ENCODE measurements around the gene A2ML1. TPM values are rescaled to one million over a fixed set of nuclear protein-coding genes. Genes with fewer than 3 reads are reported as not detected.

Gene A2ML1
- total and polyA plus RNA-seq, 2 of the 4 experiments (the other 2 are of a cell fraction), result not detected

DNA sequence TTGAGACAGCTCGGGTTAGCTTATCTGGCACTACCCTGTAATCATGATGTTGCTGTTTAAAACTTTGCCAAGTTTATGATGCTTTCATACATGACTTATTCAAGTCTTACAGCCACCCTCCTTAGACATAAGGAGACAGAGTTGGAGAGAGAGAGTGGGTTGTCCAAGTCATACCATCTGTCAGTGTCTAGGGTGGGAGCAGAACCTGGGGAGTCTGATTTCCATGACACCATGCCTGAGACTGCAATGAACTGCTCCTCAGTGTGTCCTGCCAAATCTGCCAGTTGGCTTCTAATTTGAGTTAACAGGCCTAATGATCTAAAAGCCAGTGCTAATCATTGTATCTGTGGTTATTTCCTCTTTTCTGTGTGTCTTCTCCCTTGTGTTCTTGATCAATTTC, 48.2 kb downstream of the A2ML1 start:
- Histone ChIP-seq H3K9me3 (ENCODE audit: control insufficient read depth, insufficient read depth, low read length) (no peaks in the 10 kb centered on the region), H3K4me2 (ENCODE audit: low read depth, low read length) (no peak overlapping the region), H3K18ac (ENCODE audit: low read depth, low read length) (no peak overlapping the region), H2AK9ac (replicated peaks; ENCODE audit: low read depth, low read length, poor library complexity) (no peak overlapping the region), H3K9me1 (ENCODE audit: insufficient read depth, low read length) (no peaks in the 10 kb centered on the region), H4K20me1 (ENCODE audit: insufficient read depth, low read length) (no peaks in the 10 kb centered on the region), H3K27ac (ENCODE audit: insufficient read depth, low read length) (no peak overlapping the region), H3K9ac (ENCODE audit: low read depth, low read length) (no peak overlapping the region), H3K4me1 (ENCODE audit: control insufficient read depth, insufficient read depth, low read length) (no peaks in the 10 kb centered on the region), H3K23ac (ENCODE audit: low read depth, low read length) (no peak overlapping the region), H2AFZ (replicated peaks; ENCODE audit: low read length, poor library complexity) (no peak overlapping the region), H2BK20ac (ENCODE audit: low read depth, low read length) (no peak overlapping the region), H2BK120ac (ENCODE audit: low read depth, low read length) (no peak overlapping the region), H3K27me3 (ENCODE audit: control insufficient read depth, insufficient read depth, low read length) (no peaks in the 10 kb centered on the region), H3K36me3 (ENCODE audit: control insufficient read depth, insufficient read depth, low read length) (no peaks in the 10 kb centered on the region), H2BK5ac (ENCODE audit: low read depth, low read length, poor library complexity, severe bottlenecking) (no peak overlapping the region), H4K5ac (ENCODE audit: low read depth, low read length) (no peak overlapping the region), H3K14ac (replicated peaks; ENCODE audit: low read depth, low read length) (no peak overlapping the region), H3K56ac (ENCODE audit: extremely low read depth, insufficient read depth, low read length) (no peak overlapping the region), H4K91ac (ENCODE audit: insufficient read depth, low read depth, low read length) (no peak overlapping the region), H4K8ac (ENCODE audit: low read depth in 2 of 2, low read length in 2 of 2) (no peak overlapping the region), H2AK5ac (ENCODE audit: low read depth, low read length) (no peak overlapping the region), H3K4ac (ENCODE audit: low read depth, low read length) (no peak overlapping the region), H3K4me3 (ENCODE audit: insufficient read depth, low read depth, low read length) (no peak overlapping the region), H2BK15ac (ENCODE audit: low read depth, low read length) (no peak overlapping the region), H3K79me1 (ENCODE audit: low read depth in 1 of 2, low read length in 2 of 2) (no peaks in the 10 kb centered on the region)
- DNase-seq (no peak), ATAC-seq (ENCODE audit: low read depth) (no peak)
- TF ChIP-seq MAZ (IDR thresholded peaks at IDR 0.05; ENCODE audit: borderline replicate concordance, low read depth, low read length) (no peak), MXI1 (IDR thresholded peaks at IDR 0.05; ENCODE audit: borderline replicate concordance, low read depth, low read length) (no peak), ELK1 (IDR thresholded peaks at IDR 0.05; ENCODE audit: borderline replicate concordance, low read depth, low read length) (no peak), CTCF (conservative IDR thresholded peaks at IDR 0.05; ENCODE audit: low read depth, low read length) (no peak), CEBPB (IDR thresholded peaks at IDR 0.05; ENCODE audit: low read depth, low read length) (no peak), FOS (IDR thresholded peaks at IDR 0.05; ENCODE audit: low read depth, low read length) (no peak), USF2 (IDR thresholded peaks at IDR 0.05; ENCODE audit: low read depth, low read length) (no peak), RFX5 (IDR thresholded peaks at IDR 0.05; ENCODE audit: low read depth, low read length) (no peak), BHLHE40 (IDR thresholded peaks at IDR 0.05; ENCODE audit: low read depth, low read length) (no peak), SMC3 (IDR thresholded peaks at IDR 0.05; ENCODE audit: low read depth, low read length) (no peak), MAFK (IDR thresholded peaks at IDR 0.05; ENCODE audit: low read depth, low read length) (no peak), POLR2A (IDR thresholded peaks at IDR 0.05; ENCODE audit: low read depth, low read length) (no peak), CHD1 (IDR thresholded peaks at IDR 0.05; ENCODE audit: low read depth, low read length) (no peak), RCOR1 (IDR thresholded peaks at IDR 0.05; ENCODE audit: insufficient replicate concordance, low read length) (no peak)
- BruUV-seq (replicated peaks), result no TSS peak
- no CpG with 5 or more reads among the region's 1 CpG for WGBS, 2 experiments (ENCODE audit: extremely low coverage in 2 of 2, insufficient read length in 1 of 2)
- dilution Hi-C loops (cut with HindIII; ENCODE audit: low sequenced_read_pairs, unreplicated experiment), result no loop called here
- in situ Hi-C loops (cut with MboI; ENCODE audit: low sequenced_read_pairs), result no loop called here
- intact Hi-C loops (cut with micrococcal nuclease), result no loop called here
- ChIA-PET POLR2A (ENCODE audit: unreplicated experiment) (no interaction called here), CTCF (no interaction called here)
